Inferior parietal cortex (tissue), 1 donor: ENCODE results near the gene ELMO1.

Experiments used
- DNase-seq: peaks from one replicate; pipeline ENCODE4 v3.0.0-alpha.2; 2016; ENCODE audit errors: extremely low spot score

The ELMO1 gene

DNA sequence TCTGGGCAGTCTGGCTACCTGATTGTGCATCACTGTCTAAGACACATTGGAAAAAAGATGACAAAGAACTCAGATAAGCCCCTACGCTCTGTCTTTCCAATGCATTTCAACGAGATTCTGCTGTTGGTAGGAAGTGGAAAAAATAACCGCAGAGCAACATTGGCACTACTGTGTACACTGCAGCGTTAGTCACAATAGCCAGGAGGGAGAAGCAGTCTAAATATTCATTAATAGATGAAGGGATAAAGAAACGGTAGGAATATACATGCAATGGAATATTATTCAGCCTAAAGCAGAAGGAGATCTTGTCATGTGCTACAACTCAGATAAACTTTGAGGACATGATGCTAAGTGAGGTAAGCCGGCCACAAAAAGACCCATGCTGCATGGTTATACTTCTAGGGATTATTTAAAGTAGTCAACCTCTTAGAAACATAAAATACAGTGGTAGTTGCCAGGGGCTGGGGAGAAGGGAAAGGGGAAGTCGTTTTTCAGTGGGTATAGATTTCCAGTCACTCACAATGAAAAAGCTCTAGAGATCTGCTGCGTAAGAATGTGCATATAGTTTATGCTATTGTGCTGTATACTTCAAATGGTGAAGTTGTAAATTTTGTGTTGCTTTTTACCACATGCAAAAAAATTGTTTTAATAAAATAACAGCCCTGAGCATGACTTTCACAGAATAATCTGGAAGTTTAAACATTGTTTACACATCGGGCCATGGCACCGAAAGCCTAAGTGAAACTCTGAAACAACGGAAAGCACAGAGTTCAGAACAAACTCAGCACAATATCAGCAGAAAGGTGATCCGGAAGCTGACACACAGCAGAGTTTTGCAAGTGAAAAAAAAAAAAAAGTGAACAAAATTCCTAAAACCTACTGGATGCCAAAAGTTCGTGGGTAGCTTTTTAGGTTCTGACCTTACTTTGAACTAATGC lies 40.1 kb downstream of the ELMO1 start:
- no peak for DNase-seq

DNA sequence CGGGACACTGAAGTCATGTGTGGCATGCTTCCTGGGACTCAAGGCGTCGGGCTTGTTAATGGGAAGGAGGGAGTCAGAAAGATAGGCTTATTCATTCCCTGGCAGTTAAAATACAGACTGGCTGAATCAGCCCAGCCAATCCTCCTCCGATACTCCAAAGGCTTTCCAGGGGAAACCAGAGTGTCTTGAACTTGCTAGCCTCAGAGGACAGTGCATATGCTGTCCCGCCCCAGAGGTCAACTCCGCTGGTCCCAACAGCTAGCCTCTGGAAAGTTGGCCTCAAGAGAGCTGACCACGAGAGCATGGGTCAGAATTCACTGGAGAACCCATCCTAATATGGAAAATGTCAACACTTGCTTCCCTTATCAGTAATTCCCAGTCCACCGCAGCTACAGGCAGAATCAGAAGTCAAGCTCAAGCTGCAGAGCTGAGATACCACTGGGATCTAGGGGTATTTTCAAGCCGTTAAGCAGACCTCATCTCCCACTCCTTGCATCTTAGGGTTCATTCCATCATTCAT lies 43.0 kb downstream of the ELMO1 start:
- DNase-seq: no peak

DNA sequence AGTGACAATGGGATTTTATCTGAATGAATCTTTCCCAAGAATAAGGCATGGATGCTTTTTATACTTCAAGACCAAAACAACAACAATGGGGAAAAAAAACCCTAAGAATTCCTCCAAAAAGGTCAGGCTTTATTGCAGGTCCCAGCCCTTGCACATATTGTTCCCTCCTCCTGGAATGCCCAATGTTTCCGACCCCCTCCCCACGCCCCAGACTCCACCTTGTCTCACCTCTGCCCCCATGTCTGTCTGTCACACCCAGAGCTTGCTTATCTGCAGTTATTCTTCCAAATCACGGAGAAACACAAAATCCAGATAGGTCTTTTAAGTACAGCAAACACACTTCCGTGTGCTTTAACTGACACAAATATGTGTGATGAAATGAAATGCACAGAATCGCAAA lies 43.5 kb downstream of the ELMO1 start:
- DNase-seq: no peak

DNA sequence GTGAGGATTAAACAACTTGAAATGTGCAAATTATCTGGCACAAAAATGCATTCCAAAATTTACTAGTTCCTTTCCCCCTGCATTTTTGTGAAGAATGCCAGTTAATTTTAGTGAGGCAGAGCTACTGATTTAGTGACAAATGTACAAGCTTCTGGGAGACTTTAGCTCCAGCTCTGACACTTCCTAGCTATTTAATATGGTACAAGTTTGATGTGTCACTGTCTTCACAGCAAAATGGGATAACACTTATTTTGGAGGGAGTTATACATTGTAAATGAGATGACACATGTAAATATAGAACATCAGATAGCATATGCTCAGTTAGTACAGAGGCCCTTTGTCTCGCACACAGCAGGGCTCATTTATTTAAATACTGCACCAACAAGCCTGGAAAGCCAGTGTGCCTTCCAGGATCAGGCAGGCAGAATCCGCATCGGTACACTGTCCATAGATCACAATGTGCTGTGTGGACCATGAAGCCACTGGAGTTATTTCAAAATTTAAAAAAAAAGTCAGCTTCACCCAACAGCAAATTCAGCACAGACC lies 48.7 kb downstream of the ELMO1 start:
- DNase-seq: no peak

DNA sequence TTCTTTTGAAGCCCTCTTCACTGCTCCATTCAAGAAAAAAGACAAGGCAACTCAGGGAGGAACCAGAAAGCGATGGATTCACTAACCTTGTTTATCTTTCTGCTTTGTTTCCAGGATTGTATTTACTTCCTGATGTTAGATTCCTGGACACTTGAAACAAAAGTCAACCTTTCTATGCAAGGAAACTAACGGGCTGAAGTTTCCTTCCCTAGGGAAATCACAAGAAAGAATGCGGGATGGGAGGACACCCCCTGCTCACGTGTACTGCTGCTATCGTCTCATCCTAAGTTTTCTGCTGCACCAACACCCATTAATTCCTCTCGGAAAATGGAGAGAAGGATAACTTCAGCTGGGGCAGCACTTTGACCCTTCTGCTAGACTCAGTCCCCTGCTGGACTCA lies 50.3 kb downstream of the ELMO1 start:
- DNase-seq: no peak

DNA sequence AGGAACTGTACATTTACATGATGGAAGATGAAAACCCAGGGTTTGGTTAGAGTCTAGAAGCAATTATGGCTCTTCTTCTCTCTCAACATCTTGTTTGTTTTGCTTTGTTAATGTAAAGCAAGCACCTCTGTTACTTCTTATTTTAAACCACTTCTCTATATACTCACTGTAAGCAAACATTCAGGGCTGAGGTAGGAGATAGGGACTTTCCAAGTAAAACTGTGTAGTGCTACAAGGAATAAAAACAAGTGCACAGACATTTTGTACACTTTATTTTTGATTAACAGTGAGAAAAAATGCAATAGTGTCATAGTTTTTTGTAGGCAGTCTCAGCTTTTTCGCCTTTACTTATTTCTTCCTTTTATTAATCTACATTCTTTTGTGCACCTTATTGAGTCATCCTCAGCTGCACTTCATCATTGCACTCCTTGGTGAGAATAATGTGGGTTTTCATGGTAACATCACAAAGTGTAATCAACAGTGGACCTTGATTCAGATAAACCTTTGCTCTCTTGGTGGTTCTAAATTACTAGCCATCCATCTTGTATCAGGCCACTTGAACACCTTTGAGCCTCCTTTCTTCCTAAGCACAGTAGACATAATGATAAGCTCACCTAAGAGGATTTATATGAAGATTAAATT lies 52.9 kb downstream of the ELMO1 start:
- DNase-seq: no peak

DNA sequence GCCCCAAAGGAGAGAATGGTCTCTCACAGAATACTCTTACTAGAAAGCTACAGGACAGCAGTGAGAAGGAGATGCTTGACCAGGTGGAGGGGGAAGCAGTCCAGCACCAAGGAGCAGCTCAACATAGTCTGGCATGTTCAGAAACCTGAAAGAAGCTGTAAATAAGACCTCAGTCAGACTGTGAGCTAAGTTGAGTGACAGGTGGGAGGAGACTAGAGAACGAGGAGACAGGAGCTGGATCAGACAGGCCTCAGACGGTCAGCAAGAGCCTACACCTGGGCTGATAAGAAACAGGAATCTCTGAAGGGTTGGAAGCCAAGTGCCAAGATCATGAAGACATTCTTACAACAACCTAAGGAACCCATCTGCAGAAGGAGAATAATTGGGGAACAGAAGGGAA lies 54.5 kb downstream of the ELMO1 start:
- DNase-seq: no peak

DNA sequence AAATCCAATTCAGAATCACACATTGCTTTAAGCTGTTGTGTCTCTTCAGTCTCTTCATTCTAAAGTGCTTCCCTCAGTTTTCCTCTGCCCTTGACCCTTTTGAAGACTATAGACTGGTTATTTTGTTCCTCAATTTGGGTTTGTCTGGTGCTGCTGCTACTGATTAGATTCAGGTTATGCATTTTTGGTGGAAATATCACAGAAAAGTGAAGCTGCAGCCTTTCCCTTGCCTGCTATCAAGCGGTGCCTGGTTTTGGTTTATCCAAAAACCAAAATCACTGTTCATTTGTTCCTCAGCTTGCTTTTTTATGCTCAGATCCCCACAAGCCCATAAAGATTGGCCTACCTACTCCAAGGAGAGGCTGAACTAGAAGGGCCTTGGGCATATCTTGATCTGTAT lies 55.2 kb downstream of the ELMO1 start:
- DNase-seq: no peak

DNA sequence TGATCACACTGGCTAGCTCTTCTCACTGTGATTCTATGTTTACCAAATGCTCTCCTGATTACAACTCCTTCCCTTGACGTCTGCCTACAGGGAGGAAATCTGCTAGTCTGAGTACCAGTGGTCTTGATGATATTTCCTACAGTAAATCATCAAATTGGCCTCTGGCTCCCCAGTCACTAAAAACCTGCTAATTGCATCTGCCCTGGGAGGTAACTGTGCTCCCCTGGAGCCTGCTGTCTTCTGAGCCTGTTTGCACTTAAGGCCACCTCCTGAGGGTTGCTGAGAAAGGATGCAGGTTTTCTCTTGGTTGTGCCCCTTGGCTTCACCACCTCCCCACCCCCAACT lies 56.0 kb downstream of the ELMO1 start:
- DNase-seq: no peak

DNA sequence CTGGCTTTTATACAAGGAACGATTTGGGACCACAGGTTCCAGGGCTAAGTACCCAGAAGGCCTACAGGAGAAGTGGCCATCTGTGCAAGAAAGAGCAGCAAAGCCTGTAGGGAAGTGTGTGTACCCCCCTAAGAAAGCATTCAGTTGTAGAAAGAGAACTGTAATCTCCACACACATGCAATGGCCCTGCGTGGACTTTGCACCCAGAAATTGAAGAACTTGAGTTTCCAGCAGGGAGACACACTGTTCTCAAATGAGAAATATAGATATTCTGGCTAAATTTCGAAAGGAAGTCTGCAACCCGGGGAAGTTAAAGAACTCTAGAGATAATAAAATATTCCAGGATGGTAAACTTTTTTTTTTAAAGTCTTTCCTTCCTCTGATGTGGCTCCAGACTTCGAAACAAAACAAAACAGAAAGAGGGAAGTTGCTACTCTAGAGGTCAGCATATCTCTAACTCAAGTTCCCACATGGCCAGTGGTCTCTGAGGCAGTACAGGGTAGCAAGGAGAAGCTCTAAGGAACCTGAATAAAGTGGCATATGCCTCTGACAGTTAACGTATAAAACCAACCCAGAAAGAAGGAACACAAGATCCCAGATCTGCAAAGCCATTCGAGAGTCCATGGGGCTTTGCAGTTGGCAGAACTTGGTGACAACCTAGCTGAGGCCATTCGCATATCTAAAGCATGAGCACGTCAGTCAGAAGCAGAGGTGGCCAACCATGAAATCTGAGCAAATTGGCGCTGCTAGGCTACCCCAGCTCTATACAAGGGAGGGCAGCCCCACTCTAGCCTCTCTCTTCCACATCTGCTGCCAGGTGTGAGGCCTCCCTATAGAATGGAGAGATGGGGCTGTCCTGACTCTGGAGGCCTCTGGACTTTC lies 56.6 kb downstream of the ELMO1 start:
- DNase-seq: no peak

DNA sequence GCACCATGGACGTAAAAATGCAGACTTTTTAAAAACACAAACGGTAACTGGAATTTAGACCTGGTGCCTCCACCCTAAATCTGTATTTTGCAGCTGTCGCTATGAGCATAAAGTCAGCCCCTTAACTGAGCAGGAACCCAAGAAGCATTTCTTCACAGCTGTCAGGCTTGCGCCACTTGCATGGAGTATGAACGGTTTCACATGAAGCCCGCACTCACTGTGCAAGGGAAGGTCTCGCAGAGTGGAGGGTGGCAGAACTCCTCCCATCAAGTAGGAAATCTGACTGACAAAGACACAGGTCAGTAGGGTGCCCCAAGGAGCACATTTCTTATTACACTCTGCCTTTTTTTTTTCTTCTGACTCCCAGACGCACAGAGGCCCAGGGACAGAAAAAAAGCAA lies 58.5 kb downstream of the ELMO1 start:
- DNase-seq: no peak

DNA sequence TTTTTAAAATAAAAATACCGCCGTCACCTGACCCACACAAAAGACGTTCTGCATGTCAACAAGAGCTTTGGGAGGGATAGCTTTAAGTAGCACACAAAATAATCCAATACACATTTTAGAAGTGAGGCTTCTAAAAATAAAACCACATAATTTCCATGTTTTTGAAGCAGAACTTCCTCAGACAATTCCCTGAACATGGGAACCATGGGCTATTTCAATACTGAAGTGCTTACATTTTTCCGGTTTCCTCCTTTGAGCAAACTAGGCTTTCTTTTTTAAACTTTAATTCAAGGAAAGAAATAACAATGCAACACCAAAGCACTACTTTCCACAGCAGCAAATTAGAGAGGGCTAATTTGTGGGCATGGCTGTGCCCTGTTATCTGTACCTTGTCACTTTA lies 59.9 kb downstream of the ELMO1 start:
- DNase-seq: no peak

DNA sequence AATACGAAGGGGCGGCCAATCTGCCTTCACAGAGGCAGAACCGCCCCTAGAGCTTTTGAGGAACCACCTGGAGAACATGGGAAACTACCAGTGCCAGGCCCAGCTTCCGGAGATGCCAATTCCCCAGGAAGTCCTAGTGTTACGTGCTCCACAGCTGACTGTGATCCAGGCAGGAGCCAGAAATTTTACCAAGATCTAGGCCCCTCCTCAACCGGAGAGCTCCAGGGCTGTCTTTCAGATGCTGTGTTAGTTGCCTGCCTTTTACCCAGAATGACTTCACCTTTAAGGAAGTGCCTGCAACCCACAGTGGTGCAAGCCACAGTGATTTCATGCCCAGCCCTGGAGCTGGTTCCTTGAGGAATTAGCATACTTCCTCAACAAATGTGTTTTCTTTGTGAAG lies 62.9 kb downstream of the ELMO1 start:
- no peak for DNase-seq

DNA sequence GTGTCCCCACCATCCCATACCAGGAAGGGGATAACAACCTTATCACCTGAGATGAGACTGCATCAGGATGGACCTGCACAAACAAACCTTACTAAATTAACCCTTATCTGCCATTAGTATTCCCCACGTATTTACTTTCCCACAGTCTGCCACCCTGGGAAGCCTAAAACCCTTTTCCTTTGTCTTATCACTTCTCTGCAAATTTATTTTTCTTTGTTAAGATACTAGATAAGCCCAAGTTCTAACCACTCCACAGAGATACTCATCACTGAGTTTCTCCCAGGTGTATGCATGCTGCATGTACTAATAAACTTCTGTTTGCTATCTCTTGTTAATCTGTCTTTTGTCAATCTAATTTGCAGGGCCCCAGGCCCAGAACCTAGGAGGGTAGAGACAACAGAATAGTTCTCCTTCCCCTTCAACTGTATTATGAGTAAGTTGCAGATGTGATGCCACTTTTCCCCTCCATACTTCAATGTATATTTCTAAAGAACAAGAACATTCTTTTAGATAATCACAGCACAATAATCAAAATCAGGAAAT lies 66.0 kb downstream of the ELMO1 start:
- no peak for DNase-seq

DNA sequence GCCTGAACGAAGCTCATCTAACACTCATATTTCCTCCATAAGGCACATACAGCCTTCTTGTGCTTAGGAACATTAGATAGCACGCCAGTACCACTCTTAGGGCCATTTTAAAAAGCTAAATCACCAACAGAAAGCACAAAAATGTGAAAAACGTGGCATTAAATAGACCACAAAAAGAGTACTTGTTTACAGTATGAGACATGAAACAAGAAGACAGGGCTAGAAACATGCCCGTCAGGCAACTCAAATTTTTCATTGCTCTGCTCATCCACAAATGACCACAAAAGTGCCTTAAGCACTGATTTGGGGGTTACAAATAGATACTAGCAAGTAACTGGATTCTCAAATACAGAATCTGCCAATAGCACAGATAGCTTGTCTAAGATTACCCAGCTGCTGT lies 67.8 kb downstream of the ELMO1 start:
- no peak for DNase-seq

DNA sequence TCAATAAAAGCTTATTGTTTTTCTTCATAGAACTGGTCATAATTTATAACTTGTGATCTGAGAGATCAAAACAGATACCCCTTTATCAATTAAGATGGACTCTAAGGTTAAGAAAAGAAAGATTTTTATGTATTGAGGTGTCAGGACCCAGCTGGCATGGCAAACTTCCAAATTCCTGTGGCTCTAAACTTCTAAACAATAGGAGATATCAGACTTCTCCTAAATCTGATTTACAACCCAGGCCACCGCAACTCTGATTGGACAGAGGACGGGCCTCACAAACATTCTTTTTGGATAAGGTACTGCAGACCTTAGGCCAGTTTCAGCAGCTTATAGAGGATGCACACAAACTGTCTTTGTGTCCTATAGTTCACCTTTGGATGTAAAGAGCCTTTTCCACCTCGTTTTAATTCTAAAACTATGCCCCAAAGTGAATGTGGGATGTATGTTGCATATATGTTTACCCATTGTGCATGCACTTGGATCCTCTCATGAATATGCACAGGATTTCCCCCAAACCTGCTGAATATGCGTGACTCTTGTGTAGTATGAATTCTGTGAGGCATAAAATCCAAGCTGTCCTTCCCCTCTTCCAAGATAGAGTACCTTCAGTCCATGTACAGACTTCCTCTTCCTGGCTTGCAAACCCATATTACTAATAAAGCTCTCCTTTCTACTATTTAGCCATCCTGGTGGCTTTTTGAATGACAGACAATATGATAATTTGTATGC lies 69.0 kb downstream of the ELMO1 start:
- no peak for DNase-seq

DNA sequence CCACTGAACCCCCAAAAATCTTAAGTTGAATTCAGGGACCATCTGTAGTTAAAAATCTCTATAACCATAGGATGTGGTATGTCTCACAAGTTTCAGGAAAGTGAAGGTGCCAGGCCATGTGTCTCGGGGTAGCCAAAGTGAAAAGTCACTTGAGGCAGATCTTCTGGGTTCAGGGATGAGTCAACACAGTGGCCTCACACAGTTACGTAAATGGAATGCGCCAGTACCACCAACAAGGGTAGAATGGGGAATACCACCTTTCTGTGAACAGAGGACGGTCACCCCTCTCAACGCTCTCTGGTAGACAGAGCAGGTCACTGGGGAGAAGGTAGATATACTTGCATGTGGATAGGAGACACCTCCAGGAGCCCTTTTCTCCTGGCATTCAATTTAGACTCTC lies 71.4 kb downstream of the ELMO1 start:
- DNase-seq: no peak

DNA sequence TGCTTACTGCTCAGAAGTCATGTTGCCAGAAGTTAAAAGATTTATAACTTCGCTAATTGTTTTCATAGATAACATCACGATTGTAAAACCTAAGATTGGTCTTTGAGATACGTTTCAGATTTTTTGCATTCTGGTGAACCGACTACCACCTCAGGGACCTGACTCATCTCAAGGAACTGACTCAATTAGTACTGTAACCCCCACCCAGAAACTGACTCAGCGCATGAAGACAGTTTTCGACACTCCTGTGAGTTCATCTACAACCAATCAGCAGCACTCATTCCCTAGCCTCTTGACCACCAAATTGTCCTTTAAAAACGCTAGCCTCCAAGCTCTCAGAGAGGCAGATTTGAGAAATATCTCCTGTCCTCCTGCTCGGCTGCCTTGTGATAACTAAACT lies 72.3 kb downstream of the ELMO1 start:
- no peak for DNase-seq

DNA sequence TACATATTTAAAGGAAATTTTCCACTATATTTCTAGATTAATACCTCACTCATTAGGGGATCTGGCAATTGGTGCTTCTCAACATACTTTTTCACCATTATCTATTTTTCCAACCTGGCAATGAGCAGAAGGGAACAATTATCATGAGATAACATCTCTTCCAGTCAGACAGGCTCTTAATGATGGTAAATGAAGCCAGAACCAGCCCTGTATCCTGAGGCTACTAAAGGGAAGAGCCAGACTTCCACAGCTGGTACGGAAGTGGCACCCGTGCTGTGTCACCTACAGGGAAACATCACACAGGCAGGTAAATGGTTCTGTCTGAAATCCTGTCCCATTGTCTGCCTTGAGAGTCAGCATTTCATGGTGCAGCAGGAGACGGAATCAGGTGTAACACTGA lies 75.9 kb downstream of the ELMO1 start:
- no peak for DNase-seq

DNA sequence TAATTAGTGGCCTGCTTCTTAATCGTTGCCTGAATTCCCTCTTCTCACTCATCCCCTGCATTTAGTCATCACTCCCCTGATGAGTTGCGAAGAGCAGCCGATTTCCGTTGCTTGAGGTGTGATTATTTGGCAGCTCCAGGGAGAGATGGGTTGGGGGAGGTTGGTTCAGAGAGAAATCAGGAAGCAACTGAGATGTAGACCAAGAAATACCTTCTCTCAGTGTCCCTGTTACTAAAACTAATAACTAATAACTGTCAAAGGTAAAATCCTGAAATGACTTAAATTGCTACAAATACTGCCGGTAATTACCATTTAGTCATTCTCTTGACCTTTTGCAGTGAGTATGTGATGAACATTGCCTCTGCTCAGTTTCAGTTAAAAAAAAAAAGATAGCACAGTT lies 76.9 kb downstream of the ELMO1 start:
- DNase-seq: no peak

DNA sequence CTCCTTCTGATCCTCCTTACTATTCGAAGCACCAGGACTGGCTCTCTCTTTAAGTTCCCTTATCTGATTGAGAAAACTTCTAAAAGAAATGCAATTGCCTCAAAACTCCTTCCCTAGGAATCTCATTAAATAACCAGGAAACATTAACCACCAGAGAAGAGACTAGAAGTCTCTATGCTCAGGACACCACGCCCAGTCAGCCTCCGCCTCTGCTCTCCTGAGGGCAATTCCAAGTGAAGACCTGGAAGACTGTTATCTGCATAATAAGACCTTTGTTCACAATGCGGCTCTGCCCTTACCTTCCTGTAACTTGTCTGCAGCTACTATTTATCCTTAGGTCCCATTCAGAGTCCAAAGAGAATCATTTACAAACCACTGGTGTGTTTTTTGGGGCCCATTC lies 78.8 kb downstream of the ELMO1 start:
- DNase-seq: no peak
